Mammary epithelial cell (primary cell): Measurements from ENCODE around the gene CCDC7.

Experiments used
- EZH2 ChIP-seq: IDR thresholded peaks from 2 replicates; pipeline ENCODE4 v1.6.1; 2012; ENCODE audit warnings: low read length, inconsistent platforms, borderline replicate concordance
- TF ChIP-seq, protein P1 (sequence below), 2 donors: IDR thresholded peaks in 1 of 2; conservative IDR thresholded peaks in 1 of 2; 2 replicates each; pipeline ENCODE4 v1.5.1; 2011 to 2012; ENCODE audit warnings: inconsistent platforms in 2 of 2, low read length in 2 of 2, mild to moderate bottlenecking in 2 of 2, control low read depth in 1 of 2, low read depth in 1 of 2; ENCODE audit not compliant: insufficient read depth in 1 of 2; ENCODE audit errors: extremely low read depth in 1 of 2

DNA sequence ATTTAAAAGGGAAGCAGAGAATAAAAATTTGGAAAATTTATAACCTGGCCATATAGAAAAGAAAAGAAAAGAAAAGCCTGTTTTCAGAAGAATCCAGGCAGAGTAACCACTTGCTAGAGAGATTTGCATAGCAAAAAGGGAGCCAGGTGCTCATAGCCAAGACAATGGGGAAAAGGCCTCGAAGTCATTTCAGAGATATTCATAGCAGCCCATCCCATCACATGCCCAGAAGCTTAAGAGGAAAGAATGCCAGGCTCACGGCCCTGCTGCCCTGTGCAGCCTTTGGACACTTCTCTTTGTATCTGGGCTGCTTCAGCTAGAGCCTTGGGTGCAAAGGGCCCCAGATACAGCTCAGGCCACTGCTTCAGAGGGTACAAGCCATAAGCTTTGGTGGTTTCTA lies 159.8 kb downstream of the CCDC7 start:
- TF ChIP-seq, protein P1, sequence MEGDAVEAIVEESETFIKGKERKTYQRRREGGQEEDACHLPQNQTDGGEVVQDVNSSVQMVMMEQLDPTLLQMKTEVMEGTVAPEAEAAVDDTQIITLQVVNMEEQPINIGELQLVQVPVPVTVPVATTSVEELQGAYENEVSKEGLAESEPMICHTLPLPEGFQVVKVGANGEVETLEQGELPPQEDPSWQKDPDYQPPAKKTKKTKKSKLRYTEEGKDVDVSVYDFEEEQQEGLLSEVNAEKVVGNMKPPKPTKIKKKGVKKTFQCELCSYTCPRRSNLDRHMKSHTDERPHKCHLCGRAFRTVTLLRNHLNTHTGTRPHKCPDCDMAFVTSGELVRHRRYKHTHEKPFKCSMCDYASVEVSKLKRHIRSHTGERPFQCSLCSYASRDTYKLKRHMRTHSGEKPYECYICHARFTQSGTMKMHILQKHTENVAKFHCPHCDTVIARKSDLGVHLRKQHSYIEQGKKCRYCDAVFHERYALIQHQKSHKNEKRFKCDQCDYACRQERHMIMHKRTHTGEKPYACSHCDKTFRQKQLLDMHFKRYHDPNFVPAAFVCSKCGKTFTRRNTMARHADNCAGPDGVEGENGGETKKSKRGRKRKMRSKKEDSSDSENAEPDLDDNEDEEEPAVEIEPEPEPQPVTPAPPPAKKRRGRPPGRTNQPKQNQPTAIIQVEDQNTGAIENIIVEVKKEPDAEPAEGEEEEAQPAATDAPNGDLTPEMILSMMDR (conservative IDR thresholded peaks at IDR 0.05 in 1 of 2, IDR thresholded peaks at IDR 0.05 in 1 of 2; ENCODE audit: extremely low read depth in 1 of 2, insufficient read depth in 1 of 2, low read depth in 1 of 2, low read length in 2 of 2) = no peak
- no peak for TF ChIP-seq EZH2
